Measurements from ENCODE around the gene KDM4B.

DNA sequence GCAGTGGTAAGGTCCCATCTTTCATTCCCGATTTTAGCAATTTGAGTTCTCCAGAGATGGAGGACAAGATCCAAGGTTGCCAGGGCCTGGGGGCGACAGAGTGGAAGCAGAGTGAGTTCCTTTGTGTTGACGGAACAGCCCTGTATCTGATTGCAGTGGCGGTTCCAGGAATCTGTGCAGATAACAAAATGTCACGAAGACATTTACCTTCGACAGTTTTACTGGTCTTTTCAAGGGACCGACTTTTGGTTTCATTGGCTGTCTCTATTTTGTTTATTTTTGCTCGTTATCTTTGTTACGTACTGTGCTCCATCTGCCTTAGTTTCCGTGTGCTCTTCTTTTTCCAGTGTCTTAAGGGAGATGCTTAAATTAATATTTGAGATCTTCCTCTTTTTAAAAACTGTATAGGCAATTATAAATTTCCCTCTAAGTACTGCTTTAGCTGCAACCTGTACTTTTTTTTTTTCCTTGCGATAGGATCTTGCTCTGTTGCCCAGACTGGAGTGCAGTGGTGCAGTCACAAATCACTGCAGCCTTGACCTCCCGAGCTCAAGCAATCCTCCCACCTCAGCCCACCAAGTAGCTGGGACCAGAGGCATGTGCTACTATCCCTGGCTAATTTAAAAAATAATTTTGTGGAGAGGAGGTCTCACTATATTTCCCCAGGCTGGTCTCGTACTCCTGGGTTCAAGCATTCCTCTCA, 23.2 kb downstream of the KDM4B start:
- no peak for TF ChIP-seq FOXM1 (IDR thresholded peaks at IDR 0.05; ENCODE audit: low read depth, low read length)
- TF ChIP-seq BCL11A (IDR thresholded peaks at IDR 0.05; ENCODE audit: low read depth, low read length), result no peak
- no peak for TF ChIP-seq ZNF274 (IDR thresholded peaks at IDR 0.05; ENCODE audit: insufficient read depth, insufficient read length)
- no peak for TF ChIP-seq FOS (IDR thresholded peaks at IDR 0.05; ENCODE audit: borderline replicate concordance, extremely low read depth, insufficient read length)
- no peak for TF ChIP-seq NFIC (IDR thresholded peaks at IDR 0.05; ENCODE audit: low read depth, low read length)

All from GM12878 (cell line).